ENCODE data around the gene OR2T4. TPM values are rescaled to one million over a fixed set of nuclear protein-coding genes. Genes with fewer than 3 reads are reported as not detected.

The OR2T4 gene
- total RNA-seq, 1 donor from 2014 or later: not detected

DNA sequence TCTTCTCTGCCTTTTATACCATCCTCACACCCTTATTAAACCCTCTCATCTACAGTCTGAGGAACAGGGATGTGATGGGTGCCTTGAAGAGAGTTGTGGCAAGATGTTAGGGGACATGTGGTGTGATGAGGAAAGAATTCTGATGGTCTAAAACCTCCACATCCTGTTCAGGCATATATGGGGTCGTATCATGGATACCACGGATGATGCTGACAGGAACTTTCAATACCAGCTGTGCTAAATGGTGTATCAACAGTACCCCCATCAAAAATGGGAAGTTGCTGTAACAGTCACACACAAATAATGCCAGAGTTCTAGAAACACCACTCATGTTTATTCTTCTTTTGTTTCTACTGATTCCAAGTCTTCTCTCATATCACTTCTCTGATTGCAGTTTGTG, 27.0 kb downstream of the OR2T4 start:
- Histone ChIP-seq H3K4me3 (ENCODE audit: low read depth, low read length) (no peak overlapping the region), H3K27me3 (ENCODE audit: control insufficient read depth, insufficient read depth, low read length) (no peaks in the 10 kb centered on the region), H3K36me3 (ENCODE audit: control insufficient read depth, insufficient read depth, low read length) (no peaks in the 10 kb centered on the region)
- TF ChIP-seq, protein P1, sequence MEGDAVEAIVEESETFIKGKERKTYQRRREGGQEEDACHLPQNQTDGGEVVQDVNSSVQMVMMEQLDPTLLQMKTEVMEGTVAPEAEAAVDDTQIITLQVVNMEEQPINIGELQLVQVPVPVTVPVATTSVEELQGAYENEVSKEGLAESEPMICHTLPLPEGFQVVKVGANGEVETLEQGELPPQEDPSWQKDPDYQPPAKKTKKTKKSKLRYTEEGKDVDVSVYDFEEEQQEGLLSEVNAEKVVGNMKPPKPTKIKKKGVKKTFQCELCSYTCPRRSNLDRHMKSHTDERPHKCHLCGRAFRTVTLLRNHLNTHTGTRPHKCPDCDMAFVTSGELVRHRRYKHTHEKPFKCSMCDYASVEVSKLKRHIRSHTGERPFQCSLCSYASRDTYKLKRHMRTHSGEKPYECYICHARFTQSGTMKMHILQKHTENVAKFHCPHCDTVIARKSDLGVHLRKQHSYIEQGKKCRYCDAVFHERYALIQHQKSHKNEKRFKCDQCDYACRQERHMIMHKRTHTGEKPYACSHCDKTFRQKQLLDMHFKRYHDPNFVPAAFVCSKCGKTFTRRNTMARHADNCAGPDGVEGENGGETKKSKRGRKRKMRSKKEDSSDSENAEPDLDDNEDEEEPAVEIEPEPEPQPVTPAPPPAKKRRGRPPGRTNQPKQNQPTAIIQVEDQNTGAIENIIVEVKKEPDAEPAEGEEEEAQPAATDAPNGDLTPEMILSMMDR (IDR thresholded peaks at IDR 0.05; ENCODE audit: insufficient read depth, low read length, poor library complexity, severe bottlenecking): no peak
- no peak for DNase-seq (ENCODE audit: low read depth)

DNA sequence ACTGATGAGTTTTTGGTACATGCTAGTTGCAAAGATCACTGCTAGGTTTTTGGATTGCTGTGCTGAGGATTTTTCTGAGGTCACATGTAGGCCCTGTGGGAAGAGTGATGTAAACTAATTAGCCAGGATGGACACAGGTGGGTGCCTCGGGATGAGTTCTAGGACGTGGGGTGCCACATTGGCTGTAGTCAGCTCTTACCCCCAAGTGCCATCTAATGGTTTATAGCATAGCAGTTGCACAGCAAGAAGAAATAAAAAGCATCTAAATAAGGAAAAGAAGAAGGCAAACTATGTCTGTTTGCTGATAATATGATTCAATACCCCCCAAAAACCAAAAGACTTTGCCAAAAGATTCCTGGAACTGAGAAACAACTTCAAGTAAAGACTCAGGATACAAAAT, 31.6 kb downstream of the OR2T4 start:
- H3K4me3 ChIP-seq (ENCODE audit: low read depth, low read length): no peak overlapping the region
- no peak for DNase-seq (ENCODE audit: low read depth)
- H3K36me3 ChIP-seq (ENCODE audit: control insufficient read depth, insufficient read depth, low read length): no peaks in the 10 kb centered on the region
- TF ChIP-seq, protein P1 (IDR thresholded peaks at IDR 0.05; ENCODE audit: insufficient read depth, low read length, poor library complexity, severe bottlenecking): no peak
- H3K27me3 ChIP-seq (ENCODE audit: control insufficient read depth, insufficient read depth, low read length): no peaks in the 10 kb centered on the region

DNA sequence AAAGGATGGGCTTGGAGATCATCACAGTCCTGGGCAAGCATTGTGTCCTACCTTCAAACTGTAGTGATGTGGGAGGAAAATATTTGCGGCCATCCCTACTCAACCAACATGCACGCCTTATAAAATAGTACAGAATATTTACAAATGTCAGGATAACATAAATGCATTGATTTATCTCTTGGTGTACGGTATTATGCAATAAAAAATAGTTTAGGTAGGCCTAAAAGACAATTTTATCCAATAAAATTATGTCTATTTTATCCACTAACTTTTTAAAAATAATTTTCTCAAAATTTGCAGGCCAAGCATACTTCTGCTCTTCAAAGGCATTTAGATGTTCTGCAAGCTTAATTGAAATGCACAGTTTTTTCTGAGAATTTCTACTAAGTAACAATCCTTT, 41.3 kb downstream of the OR2T4 start, which contains the start of gene OR2T1:
OR2T1 (plus strand) TSS at position 301 of the 400 bp plus-strand sequence. CDS start 3,100 bp downstream, outside the sequence.
- no peak within 1 kb of the TSS for H3K4me3 ChIP-seq (ENCODE audit: low read depth, low read length)
- H3K27me3 ChIP-seq (ENCODE audit: control insufficient read depth, insufficient read depth, low read length): no peaks in the 10 kb centered on the region
- no peaks in the 10 kb centered on the region for H3K36me3 ChIP-seq (ENCODE audit: control insufficient read depth, insufficient read depth, low read length)
- DNase-seq (ENCODE audit: low read depth): no peak
- TF ChIP-seq, protein P1 (IDR thresholded peaks at IDR 0.05; ENCODE audit: insufficient read depth, low read length, poor library complexity, severe bottlenecking): no peak

DNA sequence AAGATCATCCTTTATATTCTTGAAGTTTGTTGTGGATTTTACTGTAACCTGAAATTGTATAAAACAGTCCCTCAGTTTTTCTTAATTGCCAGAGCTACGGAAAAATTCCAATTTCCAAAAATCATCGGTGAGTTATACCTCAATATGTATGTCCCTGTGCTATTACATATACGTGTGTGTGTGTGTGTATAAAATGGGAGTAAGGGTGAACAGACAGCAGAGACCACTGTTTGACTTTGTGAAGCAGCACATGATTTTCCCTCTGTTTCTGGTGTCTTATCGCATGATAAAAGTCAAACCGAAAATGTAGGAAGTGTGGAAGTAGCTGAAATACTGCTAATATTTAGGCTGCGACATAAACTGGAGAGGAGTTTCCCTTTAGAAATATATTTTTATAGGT, 42.6 kb downstream of the OR2T4 start:
- H3K4me3 ChIP-seq (ENCODE audit: low read depth, low read length): no peak overlapping the region
- no peak for DNase-seq (ENCODE audit: low read depth)
- no peaks in the 10 kb centered on the region for H3K27me3 ChIP-seq (ENCODE audit: control insufficient read depth, insufficient read depth, low read length)
- no peaks in the 10 kb centered on the region for H3K36me3 ChIP-seq (ENCODE audit: control insufficient read depth, insufficient read depth, low read length)
- TF ChIP-seq, protein P1 (IDR thresholded peaks at IDR 0.05; ENCODE audit: insufficient read depth, low read length, poor library complexity, severe bottlenecking): no peak

- no peaks in the 10 kb centered on the region for H3K27me3 ChIP-seq (ENCODE audit: control insufficient read depth, insufficient read depth, low read length)
- H3K36me3 ChIP-seq (ENCODE audit: control insufficient read depth, insufficient read depth, low read length): no peaks in the 10 kb centered on the region
- no peak overlapping the region for H3K4me3 ChIP-seq (ENCODE audit: low read depth, low read length)
- TF ChIP-seq, protein P1 (IDR thresholded peaks at IDR 0.05; ENCODE audit: insufficient read depth, low read length, poor library complexity, severe bottlenecking): no peak
- no peak for DNase-seq (ENCODE audit: low read depth)
Measured at GRCh38 chr1:248406721-248407692, 45.5 kb downstream of the OR2T4 start.

Other genes with a start within 250 kb of the OR2T4 start
- gene OR2M5, start 216.5 kb upstream of the OR2T4 start, total RNA-seq: not detected in 2 replicates
- not detected in 2 replicates for gene OR2M2, start 186.8 kb upstream of the OR2T4 start, total RNA-seq
- not detected in 2 replicates for gene OR2M3, start 164.4 kb upstream of the OR2T4 start, total RNA-seq
- gene OR2M4, start 130.2 kb upstream of the OR2T4 start, total RNA-seq: not detected in 2 replicates
- not detected in 2 replicates for gene OR2T33, start 83.7 kb upstream of the OR2T4 start, total RNA-seq
- not detected in 2 replicates for gene OR2T12, start 58.2 kb upstream of the OR2T4 start, total RNA-seq
- not detected in 2 replicates for gene OR2M7, start 37.1 kb upstream of the OR2T4 start, total RNA-seq
- not detected in 2 replicates for gene OR14C36, start 12.9 kb upstream of the OR2T4 start, total RNA-seq
- gene OR2T6, start 14.1 kb downstream of the OR2T4 start, total RNA-seq: not detected in 2 replicates
- not detected in 2 replicates for gene OR2T1, start 41.4 kb downstream of the OR2T4 start, total RNA-seq
- gene OR2T2, start 84.0 kb downstream of the OR2T4 start, total RNA-seq: not detected in 2 replicates
- gene OR2T3, start 111.7 kb downstream of the OR2T4 start, total RNA-seq: not detected in 2 replicates
- gene OR2T5, start 126.9 kb downstream of the OR2T4 start, total RNA-seq: not detected in 2 replicates
- not detected in 2 replicates for gene OR2G6, start 146.4 kb downstream of the OR2T4 start, total RNA-seq
- not detected in 2 replicates for gene OR2T29, start 201.1 kb downstream of the OR2T4 start, total RNA-seq
- not detected in 2 replicates for gene OR2T34, start 213.1 kb downstream of the OR2T4 start, total RNA-seq
- not detected in 2 replicates for gene OR2T10, start 236.0 kb downstream of the OR2T4 start, total RNA-seq